ENCODE measurements around the gene AGBL3. TPM values are rescaled to one million over a fixed set of nuclear protein-coding genes. Genes with fewer than 3 reads are reported as not detected.

Gene AGBL3
- total RNA-seq, 1 experiment from 2014 or later, result 2.1 TPM

DNA sequence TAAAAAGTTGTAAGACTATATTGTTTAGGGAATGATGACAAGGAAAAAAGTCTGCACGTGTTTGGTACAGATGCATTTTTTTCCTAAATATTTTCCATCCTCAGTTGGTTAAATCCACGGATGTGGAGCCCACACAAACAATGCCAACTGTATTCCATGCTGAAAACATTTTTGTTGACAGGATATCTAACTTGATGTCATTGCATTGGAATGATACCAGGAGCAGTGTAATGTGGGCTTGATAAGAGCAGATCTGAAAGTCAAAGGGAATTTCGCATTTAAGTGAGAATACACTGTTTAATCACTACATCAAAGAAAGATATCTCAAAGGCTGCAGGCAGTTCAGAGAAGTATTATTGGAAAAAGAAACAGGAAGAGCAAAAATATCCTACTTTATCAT lies 112.1 kb downstream of the AGBL3 start:
- Mint-ChIP-seq H3K4me1 (peaks cover 8% of the 10 kb centered on the region; the same call in 1 of the 2 replicates), H3K4me3 (no peak overlapping the region)
- CTCF ChIA-PET, result no interaction called here

More for the DNA sequence above, 112.1 kb downstream of the AGBL3 start:
- Mint-ChIP-seq H3K36me3 (no peaks in the 10 kb centered on the region), H3K27ac (no peak overlapping the region), H3K9me3 (0 out of 2 replicates have a peak, but pooled peaks cover 6% of the 10 kb centered on the region), H3K27me3 (ENCODE audit: low read depth) (no peaks in the 10 kb centered on the region; the same call in 1 of the 2 replicates)
- TF ChIP-seq CBFB (CRISPR knock-in tag; IDR thresholded peaks at IDR 0.05; ENCODE audit: low read depth), result no peak
- TF ChIP-seq, protein P1, sequence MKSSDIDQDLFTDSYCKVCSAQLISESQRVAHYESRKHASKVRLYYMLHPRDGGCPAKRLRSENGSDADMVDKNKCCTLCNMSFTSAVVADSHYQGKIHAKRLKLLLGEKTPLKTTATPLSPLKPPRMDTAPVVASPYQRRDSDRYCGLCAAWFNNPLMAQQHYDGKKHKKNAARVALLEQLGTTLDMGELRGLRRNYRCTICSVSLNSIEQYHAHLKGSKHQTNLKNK (CRISPR knock-in tag; IDR thresholded peaks at IDR 0.05), result no peak
- no peak for TF ChIP-seq AFF4 (CRISPR knock-in tag; IDR thresholded peaks at IDR 0.05; ENCODE audit: borderline replicate concordance)
- no peak for TF ChIP-seq USF2 (CRISPR knock-in tag; IDR thresholded peaks at IDR 0.05)
- TF ChIP-seq IRF2 (CRISPR knock-in tag; IDR thresholded peaks at IDR 0.05; ENCODE audit: borderline replicate concordance, low read depth), result no peak
- TF ChIP-seq, protein P2, sequence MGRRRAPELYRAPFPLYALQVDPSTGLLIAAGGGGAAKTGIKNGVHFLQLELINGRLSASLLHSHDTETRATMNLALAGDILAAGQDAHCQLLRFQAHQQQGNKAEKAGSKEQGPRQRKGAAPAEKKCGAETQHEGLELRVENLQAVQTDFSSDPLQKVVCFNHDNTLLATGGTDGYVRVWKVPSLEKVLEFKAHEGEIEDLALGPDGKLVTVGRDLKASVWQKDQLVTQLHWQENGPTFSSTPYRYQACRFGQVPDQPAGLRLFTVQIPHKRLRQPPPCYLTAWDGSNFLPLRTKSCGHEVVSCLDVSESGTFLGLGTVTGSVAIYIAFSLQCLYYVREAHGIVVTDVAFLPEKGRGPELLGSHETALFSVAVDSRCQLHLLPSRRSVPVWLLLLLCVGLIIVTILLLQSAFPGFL (CRISPR knock-in tag; IDR thresholded peaks at IDR 0.05; ENCODE audit: borderline replicate concordance), result no peak
- no peak for TF ChIP-seq ZNF396 (CRISPR knock-in tag; IDR thresholded peaks at IDR 0.05; ENCODE audit: borderline replicate concordance)
- no peak for TF ChIP-seq ZBTB43 (CRISPR knock-in tag; IDR thresholded peaks at IDR 0.05)
- TF ChIP-seq FOXP1 (CRISPR knock-in tag; IDR thresholded peaks at IDR 0.05; ENCODE audit: borderline replicate concordance), result no peak
- TF ChIP-seq ZSCAN18 (CRISPR knock-in tag; IDR thresholded peaks at IDR 0.05), result no peak
- TF ChIP-seq, protein P3, sequence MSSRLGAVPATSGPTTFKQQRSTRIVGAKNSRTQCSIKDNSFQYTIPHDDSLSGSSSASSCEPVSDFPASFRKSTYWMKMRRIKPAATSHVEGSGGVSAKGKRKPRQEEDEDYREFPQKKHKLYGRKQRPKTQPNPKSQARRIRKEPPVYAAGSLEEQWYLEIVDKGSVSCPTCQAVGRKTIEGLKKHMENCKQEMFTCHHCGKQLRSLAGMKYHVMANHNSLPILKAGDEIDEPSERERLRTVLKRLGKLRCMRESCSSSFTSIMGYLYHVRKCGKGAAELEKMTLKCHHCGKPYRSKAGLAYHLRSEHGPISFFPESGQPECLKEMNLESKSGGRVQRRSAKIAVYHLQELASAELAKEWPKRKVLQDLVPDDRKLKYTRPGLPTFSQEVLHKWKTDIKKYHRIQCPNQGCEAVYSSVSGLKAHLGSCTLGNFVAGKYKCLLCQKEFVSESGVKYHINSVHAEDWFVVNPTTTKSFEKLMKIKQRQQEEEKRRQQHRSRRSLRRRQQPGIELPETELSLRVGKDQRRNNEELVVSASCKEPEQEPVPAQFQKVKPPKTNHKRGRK (CRISPR knock-in tag; IDR thresholded peaks at IDR 0.05; ENCODE audit: borderline replicate concordance), result no peak
- DNase-seq (ENCODE audit: low spot score), result no peak
- ATAC-seq, result no peak
- POLR2A ChIA-PET, result no interaction called here

All from WTC11 (cell line).